Measurements from ENCODE around the gene DPP4. TPM values are rescaled to one million over a fixed set of nuclear protein-coding genes. Genes with fewer than 3 reads are reported as not detected.

Gene DPP4
- total RNA-seq, 1 donor from 2014 or later = 0.56 TPM

DNA sequence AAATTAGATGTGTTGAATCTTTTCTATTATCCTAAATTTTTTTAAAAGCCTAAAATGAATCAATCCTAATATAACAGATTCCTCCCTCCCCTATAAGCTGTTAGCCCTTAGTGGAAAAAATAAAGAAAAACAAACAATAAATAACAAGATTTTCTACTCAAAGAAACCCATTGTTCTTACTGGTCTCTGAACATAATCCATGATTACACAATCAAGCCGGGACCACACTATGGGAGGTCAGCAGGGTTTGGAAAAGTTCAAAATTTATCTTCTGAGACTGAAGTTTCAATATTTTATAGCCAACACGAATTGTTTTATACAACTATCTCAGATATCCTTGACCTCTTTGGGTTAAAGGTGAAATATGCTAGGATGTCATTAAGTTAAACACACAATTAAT, 57.9 kb downstream of the DPP4 start:
- ATAC-seq = no peak

DNA sequence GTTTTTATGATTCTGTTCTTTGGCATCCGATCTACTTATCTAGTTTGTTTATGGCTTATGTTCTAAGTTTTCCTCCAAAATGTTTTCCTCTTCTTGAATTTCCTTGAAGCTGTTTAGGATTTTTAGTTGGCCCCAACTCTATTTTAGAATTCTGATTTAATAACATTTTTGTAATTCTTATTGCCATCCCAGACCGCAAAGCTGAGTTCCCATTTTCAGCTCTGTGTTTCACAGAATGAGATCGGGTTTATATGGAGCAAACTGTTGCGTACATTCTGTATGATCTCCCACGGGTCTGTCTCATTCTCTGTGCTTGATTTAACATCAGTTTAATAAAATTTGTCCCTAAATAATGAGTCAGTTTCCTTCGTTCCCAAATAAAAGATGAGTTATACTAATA, 59.3 kb downstream of the DPP4 start:
- no peak for ATAC-seq

DNA sequence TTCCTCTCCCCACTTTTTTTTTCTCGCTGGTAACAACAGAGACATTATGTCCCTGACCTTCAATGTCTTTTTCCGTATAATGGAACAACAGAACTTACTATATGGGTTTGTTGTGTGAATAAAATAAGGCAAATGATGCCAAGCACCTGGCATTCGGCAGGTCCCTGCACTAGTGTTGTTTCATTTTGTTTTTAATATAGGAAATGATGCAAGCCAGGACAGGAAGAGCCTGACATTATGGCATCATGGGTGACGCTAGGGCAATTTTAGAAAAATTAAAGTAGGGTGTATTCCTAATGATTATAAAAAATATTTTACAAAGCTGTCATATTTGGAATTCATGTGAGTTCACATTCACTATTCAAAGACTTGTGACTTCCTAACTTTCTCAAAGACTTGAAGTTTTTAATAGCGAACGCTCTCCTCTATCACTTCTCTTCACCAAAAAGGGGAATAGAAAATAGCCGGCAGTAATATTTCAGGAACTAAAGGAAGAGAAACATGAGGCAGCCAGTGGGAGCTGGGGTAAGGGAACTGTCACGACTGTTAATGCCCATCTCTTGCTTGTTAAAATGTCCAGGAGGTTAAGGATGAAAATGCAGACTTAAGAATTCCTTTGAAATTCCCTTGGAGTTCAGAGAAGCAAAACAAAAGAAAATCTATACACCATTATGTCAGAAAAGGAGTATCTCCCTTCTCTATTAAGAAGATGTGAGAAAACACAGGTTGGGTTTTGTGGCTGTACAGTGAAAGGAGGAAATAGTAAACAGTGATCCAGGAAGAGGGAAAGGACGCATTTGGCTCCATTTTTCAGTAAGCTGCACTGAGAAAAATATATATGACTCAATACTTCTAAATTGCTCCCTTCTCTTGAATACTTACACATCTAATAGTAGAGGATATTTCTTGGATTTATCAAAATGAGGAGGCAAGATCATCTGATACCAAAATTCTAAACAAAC, 60.2 kb downstream of the DPP4 start:
- ATAC-seq = no peak

DNA sequence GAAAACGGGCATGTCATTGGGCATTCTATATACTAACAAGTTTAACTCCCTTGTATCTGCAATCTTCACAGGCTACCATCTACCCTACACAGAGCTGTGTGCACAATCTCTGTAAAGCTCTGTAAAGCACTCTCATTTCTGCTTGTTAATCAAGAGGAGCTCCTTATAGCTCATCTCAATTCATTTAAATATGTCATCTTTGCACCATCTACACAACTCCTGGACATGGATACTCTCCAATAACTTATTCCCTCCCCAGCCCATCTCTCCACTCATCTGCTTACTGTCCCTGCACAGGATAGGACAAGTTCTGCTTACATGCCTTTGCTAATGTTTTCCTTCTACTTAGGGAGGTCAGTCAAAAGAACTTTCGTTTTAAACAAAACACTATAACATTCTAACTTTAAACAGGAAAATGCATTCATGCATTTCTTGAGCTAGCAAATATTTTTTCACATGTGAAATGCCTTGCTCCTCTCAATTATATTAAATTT, 61.4 kb downstream of the DPP4 start:
- no peak for ATAC-seq

DNA sequence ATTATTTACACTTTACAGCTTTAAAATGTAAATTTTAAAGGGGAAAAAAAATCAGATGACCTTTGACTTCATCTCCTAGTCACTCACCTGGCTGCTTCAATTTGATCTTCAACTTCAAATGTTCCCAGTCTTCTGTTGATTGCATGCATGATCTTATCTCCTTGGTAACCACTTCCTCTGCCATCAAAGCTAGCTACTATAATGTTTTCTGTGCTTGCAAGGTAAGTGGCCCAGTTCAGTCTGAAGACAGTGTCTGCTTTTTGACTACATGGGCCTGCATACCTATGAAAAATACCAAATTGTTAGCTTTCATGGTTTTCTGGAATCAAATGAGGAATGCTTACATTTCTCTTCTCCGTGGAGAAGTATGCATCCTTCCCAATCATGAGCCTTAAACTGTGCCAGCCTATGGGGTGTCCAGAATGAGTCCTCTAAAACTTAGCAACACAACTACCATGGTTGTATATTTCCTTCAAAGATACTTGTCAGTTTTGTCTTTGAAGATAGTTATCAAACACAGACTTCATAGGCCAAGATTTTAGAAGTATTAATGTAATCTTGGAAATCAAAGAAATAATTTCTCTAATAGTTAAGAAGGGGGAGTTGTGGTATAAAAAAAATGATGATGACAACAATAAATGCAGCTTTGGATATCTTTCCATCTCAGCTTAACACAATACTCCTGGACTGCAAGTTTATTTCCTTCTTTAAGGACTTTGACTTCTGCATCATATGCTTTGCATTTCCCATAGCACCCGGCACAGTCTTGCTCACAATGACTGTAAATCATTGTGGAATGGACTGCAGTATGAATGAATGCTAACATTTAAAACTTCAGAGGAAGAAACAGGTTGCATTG, 62.1 kb downstream of the DPP4 start:
- ATAC-seq = no peak

DNA sequence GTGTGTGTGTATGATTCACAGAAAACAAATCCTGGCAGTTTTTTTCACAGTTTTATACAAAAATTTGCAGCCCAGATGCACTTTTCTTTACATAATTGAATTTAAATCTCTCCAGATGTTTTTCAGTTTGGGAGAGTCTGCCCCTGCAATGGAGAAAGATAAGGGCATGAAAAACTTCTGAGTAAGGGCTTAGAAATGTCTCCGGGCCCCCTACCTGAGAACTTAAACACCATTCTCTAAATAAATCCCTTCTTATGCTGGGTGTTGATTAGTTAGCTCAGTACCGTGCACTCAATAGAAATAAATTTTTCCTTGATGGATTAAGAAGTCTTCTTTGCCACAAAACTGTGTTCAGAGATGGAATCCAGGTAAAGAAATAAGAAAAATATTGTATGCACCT, 64.5 kb downstream of the DPP4 start:
- no peak for ATAC-seq

DNA sequence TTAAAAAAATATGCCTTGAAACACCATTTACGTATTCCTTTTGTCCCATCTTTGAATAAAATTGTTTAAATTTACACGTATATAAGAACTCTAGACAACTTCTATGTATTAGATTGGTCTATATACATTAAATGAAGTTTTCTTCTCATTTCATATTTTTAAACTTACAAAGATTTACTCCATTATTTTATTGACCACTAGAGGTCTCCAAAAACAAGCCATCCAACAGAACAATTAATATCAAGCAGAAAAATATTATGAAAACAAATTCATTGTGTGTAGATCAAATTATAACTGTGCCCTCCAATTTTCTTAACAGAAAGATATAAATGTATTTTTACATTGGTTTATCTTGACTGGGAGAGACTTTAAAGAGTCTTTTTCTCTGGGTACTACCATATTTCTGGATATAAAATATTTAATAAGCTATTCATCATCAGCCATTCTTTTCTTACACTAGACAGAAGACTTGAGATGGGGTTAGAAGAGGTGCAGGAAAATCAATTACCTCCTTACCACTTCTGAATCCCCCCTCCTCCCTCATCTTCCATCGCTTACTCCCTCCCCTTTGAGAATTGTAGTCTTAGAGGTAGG, 66.5 kb downstream of the DPP4 start:
- no peak for ATAC-seq

DNA sequence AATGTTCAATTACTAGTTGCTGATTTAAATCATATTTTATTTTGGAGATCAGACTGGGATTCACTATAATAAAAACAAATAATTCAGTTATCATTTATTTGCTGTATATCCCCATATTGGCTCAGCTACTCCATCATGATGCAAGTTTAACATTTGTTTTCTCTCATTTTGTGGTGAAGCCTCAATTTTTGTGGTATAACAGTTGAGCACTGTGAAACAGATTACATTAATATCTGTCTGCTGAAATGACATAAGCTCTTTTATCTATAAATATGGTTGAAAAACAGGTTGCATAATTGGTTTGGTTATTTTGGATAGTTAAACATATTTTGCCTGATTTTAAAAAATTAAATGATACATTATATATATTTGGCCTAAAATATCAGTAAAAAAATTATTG, 67.7 kb downstream of the DPP4 start:
- ATAC-seq = no peak

DNA sequence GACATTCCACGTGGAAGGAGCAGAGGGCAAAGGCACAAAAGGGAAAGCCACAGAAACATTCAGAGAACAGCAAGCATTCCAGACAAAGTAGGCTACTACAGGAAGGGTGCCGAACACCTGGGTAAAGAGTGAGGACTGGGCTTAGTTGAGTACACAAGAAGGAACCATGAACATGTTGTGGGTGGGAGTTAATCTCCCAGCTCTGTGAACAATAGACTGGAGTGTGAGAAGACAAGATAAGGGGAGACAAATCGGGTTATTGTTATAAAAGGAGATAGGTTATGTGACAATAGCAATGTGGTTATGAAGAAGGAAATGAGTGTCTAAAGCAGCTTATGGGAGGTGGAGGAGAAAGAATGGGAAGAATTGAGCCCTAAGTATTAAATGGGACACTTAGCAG, 70.0 kb downstream of the DPP4 start:
- ATAC-seq = no peak

DNA sequence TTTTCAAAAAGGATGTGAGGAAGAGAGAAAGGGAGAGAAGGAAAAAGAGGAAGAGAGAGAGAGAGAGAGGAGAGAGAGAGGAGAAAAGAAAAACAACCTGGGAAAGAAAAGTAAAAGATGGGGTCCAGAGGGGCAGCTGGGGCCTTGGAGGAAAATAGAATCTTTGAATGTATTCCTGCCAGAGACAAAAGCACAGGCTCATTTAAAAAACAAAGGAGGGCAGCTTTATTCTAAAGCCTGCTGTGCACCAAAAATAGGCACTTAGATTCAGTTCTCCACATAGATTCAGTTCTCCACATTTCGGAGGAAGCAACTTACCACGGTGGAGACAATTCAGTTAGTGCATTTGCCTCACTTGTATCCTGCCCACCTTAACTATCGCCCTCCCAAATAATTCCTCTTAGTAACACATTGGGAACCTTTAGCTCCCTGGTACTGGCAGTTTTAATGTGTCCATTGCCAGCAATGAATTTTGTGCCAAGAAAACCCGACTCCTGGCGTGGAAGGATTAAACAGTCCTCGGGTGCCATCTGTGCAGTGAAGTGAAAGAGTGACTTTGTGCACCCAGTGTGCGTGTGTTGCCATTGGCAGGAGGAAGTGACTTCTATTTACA, 71.3 kb downstream of the DPP4 start:
- ATAC-seq = no peak

DNA sequence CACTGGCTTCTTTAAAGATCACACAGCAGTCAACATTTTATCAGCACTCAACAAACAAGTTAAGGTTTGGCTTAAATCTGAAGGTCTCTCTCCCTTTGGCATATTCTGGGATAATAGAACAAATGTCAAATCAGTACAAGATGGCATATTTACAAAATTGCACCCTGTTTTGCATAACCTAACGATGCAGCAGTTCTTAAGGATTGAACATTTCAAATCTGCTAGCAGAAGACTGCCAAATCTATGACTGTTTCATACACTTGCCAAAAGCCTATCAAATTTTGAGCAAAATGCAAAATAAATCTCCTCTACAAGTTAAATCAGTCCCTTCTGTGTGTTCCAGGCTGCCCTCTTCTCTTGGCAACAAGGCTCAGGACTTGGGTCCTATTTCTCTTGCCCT, 73.6 kb downstream of the DPP4 start:
- no peak for ATAC-seq

DNA sequence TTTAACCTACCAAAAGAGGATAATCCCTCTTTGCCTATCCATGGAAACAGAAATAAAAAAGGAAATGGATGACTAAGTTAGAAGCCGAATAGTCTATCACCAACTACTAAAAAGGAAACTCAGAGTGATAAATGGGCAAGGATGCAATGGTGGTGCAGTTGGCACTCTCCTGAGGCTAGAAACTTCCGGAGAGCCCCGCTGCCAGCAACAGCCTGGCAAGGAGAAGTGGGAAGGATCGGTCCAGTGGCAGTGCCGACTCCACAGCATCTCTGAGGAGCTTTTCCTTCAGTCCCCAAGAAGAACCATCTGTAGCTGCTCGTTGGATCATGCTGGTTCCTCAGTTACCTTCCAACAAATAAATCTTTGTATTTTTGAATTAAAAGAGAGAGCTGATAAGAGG, 74.7 kb downstream of the DPP4 start:
- ATAC-seq = no peak

DNA sequence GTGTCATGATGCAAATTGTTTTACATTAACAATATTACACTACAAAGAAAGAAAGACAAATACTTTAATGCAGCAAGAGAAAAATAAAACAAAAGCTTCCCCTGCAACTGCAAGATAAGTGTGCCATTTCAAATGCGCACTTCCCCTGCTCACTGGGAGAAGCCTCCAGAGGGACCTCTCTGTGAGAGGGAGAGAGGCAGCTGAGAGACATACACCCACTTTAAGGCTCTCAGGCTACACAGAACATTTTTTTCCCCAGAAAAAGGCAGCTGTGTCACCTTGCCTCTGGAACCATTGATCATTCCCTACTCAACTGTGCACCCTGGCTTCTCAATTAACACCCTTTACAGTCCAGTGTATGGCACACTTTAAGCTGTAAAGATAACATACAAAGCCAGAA, 75.2 kb downstream of the DPP4 start:
- ATAC-seq = no peak

DNA sequence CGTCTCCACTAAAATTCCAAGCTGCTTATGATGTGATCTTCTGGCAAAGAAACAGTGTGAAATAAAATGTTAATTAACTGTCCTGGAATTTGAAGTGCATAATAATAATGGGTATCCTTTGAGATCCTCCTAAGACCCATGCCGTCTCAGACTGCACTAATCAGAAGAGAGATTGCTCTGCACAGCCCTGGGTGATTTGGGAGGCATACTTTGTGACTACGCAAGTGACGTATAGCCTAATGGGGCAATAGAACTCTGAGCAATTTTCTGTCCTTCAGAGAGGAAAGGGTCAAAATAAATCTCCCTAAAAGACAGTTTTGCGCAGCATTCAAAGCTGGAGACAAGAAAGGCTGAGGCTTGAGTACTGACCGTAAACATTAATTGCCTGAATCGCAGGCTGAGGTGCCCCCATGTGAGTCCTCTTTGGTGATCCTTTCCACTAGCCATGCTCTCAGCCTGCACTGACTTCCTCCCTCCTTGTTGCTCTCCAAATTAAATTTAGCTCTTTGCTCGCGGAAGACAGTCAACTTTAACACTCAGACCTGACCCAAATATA, 76.0 kb downstream of the DPP4 start:
- ATAC-seq = no peak

DNA sequence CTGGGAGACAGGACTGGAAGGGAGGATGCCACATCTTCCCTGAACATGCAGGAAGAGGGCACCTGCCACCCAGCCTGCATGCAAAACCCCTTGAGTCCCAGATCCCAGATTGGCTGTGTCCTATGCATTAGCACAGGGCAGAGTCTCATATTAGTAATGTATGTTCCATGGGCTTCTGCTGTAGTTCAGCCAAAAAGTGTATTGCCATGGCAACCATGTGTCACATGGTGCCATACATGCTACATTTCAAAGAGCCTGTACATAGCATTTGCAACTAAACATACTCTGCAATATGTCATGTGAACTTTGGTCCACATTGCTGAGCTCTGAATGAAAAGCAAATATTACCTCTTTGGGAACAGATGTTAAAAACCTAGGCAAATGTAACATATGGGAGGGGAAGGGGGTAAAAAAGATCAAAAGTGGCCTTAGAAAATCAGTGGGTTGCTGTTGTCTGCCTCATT, 78.4 kb downstream of the DPP4 start:
- ATAC-seq = no peak

DNA sequence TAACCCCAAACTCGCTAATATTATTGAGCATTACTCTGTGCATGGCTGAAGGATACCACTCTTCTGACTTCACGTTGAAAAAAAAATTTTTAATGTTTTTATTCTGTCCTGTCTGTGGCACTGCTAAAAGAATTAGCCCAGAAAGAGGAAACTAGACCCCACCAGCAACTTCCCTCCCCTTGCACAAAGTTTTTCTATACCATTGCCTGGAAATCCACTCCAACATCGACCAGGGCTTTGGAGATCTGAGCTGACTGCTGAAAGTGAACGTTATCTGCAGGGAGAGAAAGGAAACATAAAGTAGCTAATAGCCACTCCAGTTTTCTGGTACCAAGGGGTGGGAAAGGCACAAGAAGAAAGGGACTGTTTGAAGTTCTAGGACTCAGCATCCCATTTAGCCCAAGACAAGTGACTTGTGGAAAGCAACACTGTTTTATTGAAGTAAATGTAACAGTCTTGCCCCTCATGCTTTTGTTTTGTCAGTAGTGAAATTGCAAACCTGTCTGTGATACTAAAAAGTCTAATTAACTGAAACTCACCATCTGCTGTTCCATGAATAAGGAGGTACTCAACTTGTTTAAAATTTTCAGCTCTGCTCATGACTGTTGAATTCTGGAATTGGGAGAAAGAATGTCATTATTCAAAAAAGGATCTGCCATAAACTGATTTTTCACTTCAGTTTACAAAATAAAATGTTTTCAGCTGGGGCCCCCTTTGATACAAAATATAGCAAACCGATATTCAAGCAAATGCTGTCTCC, 79.1 kb downstream of the DPP4 start:
- ATAC-seq = no peak

DNA sequence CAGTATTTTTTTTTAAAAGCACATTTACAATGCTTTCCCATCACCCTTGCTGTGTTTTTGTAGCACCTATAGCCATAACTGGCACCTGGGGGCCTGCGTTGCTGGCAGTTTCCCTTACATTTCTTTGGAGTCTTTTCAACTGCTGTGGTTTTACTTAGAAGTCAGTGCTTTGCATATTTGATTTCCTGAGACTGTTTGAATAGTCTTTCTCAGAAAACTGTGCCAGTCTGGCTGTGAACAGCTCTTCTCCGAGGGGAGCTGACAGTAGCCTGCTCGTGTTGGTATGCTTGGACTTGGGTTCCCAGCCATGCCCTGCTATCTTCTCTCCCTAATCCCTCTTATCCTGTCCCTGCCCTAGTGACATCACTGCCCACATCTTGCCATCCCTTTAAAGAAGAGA, 81.5 kb downstream of the DPP4 start:
- ATAC-seq = no peak

DNA sequence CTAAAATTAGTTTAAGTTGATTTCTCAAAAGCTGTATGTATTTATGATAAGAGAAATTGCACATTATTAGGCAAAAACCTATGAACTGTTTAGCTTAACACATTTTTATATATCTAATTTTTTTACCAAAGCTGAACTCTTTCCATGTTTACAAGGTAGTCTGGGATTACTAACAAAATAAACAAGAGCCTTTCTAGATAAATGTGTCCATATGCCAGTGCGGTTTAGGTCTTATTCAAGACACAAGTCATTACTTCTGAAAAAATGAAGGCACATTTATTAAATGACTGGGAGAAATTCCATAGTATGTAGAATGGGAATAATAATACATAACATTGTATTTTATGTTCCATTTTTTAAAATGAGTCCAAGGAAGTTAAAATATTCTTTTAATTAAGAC, 82.0 kb downstream of the DPP4 start:
- no peak for ATAC-seq

DNA sequence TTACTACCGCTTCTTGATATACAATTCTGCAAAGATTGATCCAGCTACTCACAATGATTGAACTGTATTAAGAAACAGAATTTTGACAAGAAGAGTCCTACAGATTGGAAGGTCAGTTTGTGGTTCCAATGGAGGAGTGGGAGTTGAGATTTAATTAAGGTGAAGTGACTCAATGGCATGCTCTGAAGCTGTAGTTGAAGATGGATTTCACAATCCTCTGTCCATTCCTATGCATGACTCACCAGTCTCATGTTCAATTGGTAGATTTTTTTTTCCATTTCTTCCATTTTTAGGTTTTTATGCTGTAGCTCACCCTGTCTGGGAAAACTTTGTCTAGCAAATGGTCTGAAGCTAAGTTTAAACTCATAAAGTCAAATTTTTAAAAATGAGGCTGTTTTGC, 83.3 kb downstream of the DPP4 start:
- no peak for ATAC-seq

DNA sequence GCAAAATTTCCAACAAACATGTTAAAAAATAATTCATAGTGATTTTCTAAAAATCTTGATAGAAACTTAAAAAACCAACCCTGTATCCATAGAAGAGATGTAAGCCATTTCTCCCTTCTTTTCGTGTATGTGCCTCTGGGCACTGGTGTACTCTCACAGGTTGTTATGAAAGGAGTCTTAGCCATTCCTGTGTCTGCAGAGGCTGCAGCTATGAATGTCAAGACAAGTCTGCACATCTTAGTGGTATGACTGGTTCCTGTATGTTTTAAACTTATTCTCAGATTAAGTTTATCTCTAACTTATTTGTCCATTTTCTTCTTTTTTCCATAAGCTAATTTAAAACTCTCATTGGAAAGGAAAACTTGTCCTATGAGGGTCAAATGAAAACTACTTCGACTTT, 84.0 kb downstream of the DPP4 start:
- no peak for ATAC-seq

DNA sequence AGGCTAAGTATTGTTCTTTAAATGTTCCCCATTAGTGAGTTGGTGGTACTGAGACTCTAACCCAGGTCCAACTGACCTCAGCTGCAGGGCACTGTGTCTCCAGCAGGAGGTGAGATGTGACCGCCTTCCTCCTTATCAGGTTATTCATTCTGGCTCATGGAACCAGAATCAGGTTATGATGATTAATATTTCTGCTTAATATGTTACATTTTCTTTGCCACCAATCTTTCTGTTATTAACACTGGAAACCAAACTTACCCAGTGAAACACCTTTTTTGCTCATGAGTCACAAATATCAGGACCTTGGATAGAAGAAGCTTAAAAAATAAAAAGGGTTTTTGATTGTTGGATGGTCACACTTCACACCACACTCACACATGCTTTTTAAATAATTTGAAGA, 85.4 kb downstream of the DPP4 start:
- no peak for ATAC-seq

DNA sequence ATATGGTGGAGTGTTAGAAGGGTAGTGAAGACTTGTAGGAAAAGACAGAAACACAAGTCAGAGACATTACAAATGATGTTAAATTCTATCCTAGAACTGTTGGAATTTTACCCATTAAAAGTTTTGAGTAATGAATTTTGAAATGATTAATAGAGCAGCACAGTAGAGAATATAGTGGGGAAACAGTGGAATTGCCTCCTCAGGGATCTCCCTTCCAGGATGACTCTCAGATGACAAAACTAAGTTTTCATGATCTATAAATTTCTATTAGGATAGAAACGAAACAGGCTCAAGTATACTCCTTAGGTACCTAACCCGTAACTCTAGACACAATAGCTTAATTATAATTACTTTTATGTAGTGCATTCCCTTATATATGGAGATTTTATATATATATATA, 86.7 kb downstream of the DPP4 start:
- ATAC-seq = no peak

Data from esophagus mucosa (tissue), 1 donor.